DMS 273 treated with DMSO at 0.1 percent for 48 hours (cell line): ENCODE data around the gene GREB1L.

ENCODE experiments used
- DNase-seq: peaks from one replicate; lab custom pipeline; 2025; lab: John Stamatoyannopoulos, UW

Gene GREB1L

DNA sequence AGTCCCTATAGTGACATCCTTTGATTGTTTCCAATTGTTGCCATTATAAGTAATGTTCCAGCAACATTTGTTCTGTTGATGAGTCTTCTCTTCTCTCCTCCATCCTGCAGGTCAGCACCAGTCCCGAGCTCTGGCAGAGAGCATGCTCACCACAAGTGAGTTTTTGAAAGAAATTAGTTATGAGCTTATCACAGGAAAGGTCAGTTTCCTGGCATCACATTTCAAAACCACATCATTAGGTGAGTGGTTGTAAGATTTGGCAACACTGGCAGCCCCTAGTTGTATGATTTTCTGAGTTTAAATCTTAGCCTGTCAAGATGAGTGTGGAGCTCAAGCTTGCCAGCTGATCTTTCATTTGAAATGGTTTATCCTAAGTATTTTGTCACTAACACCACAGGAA is 208.9 kb downstream of the GREB1L start:
- no peak for DNase-seq

- DNase-seq: no peak
Observed at GRCh38 chr18:21451851-21452250, 209.8 kb downstream of the GREB1L start.

DNA sequence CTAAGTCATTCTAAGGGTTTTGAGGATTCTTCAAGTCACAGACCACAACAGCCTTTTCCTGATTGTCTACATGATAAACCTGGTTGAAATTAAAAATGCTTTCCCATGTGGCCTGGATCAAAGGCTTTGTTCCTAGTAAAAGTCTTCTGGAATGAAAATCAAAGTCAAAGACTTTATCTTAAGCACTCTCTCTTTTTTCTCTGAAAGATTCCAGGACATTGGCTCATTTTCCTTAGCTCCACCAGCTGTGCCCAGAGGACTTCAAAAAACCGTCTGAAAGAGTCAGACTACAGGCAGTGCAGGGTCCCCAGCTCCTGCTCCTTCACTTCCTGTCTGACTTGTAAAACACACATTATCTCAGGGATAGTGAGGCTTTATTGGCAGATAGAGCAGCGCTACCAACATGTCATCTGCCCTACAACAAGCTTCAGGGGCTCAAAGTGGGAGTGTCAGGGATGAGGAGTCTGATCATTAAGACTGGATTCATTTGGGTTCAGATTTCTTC is 210.3 kb downstream of the GREB1L start:
- no peak for DNase-seq

GRCh38 chr18:21452796-21453510 is 210.9 kb downstream of the GREB1L start:
- DNase-seq: no peak

DNA sequence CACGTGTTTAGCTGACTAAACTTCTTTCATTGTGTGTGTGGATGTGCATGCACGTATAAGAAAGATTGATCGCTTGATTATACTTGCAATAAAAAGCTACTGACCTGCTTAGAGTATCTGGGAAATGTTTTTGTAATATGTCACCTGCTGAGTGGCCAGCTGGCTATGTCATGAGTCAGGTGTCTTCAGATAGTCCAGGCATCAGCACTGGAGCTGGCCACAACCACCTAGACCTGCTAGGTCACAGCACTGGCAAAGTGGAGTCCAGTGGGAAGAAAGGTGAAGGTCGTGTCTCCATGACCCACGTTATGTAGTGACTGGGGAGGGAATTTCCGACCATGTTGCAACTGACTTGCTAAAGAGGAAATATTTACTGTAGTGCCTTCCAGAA is 211.5 kb downstream of the GREB1L start:
- DNase-seq: no peak

DNA sequence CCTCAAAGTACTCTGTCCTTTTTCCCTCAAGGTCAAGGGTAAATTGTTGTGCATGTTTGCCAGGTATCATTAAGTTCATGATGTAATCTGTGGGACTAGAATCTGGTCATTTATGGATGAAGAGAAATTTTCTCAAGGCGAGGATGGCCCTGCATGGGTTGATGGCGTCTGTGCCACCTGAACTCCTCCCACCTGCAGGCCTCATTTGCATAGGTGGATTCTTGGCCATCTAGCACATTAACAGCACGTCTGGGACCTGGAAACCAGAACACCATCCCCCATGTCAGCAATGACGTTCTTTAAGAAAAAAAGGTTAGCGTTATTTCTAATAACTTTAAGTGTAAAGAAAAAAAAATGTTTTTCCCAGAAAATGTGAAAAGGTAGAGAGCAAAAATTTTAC is 212.7 kb downstream of the GREB1L start:
- no peak for DNase-seq

- no peak for DNase-seq
Observed at GRCh38 chr18:21456428-21457178, 214.6 kb downstream of the GREB1L start.

DNA sequence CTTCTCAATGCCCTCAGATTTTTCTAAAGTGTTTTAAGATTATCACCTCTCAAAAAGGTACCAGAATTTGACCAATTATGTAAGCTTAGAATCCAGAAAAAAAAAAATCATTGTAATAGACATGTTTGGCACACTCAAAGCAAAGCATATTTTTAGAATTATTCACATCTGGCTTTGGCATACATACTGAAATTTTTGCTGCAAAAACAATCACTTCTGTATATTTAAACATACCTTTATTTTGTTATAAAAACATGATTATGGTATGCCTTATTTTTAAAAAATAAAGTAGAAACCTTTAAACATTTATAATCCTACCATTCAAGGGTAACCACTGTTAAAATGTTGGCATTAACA is 215.1 kb downstream of the GREB1L start:
- DNase-seq: no peak

GRCh38 chr18:21458310-21458709 is 216.3 kb downstream of the GREB1L start:
- DNase-seq: no peak

DNA sequence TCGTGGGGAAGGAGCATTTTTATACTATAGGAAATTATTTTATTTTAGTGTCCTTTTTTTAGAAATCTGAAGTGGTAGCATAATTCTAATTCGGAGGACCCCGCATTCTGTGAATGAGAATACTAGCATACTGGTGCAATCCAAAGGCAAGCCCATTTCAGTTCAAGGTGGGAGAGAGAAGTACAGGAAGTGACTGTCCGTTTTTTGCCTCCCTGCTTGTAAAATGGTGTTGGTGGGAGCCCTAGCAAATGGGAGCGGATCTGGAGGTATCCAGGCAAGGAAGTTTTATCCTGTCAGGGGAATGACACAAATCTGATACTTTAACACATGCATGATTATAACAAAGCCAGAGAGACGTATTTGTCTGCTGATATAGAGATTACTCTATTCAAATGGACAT is 216.8 kb downstream of the GREB1L start:
- no peak for DNase-seq

- DNase-seq: no peak
Observed at GRCh38 chr18:21459706-21460286, 217.8 kb downstream of the GREB1L start.

DNA sequence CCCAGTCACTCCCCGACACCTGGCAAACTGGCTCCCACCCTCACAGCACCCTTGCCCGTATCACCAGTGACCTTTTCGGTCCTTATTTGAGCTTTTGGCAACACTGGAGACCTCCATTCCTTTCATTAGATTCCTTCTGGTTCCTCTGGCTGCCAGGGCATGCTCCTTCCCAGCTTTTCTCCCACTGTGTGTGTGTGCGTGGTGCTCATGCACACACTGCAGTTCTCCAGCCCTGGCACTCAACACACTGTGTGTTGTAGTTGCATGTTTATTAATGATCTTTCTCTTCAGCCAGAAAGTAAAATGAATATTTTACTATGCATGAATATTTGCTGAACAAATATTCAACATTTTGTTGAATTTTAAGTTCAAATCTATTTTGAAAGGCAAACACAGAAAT is 219.4 kb downstream of the GREB1L start:
- no peak for DNase-seq

- DNase-seq: no peak
Observed at GRCh38 chr18:21463718-21464117, 221.7 kb downstream of the GREB1L start.

DNA sequence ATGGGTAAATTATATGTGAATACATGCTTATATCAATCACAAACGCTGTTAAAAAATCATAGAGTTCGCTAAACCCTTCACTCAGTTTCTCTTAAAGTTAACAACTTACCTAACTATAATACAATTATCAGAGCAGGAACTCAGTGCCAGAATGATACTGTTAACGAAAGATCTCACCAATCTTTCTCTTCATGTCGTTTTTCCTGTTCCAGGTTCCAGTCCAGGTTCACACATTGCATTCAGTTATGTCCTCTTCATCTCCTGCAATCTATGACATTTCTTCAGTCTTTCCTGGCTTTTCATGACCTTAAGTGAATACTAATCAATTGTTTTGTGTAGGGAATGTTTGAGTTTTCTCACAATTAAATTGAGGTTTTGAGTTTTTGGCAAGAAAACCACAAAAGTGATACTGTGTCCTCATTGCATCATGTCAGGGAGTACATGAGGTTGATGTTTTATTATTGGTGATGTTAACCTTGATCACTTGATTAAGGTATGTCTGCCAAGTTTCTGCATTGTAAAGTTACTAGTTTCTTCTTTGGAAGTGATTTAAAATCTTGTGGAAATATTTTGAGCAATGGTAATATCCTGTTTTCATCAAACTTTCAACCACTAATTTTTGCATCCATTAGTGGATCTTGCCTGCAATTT is 226.6 kb downstream of the GREB1L start:
- no peak for DNase-seq

GRCh38 chr18:21472741-21473140 is 230.7 kb downstream of the GREB1L start:
- no peak for DNase-seq

DNA sequence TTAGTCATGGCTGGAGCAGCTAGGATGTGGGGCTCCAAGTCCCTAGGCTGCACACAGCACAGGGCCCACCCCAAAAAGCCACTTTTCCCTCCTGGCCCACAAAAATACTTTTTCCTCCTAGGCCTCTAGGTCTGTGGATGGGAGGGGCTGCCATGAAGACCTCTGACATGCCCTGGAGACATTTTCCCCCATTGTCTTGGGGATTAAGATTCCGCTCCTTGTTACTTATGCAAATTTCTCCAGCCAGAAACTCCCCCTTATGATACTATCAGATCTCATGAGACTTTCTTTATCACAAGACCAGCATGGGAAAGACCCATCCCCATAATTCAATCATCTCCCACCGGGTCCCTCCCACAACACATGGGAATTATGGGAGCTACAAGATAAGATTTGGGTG is 232.6 kb downstream of the GREB1L start:
- no peak for DNase-seq

- no peak for DNase-seq
Observed at GRCh38 chr18:21479721-21480120, 237.7 kb downstream of the GREB1L start.

DNA sequence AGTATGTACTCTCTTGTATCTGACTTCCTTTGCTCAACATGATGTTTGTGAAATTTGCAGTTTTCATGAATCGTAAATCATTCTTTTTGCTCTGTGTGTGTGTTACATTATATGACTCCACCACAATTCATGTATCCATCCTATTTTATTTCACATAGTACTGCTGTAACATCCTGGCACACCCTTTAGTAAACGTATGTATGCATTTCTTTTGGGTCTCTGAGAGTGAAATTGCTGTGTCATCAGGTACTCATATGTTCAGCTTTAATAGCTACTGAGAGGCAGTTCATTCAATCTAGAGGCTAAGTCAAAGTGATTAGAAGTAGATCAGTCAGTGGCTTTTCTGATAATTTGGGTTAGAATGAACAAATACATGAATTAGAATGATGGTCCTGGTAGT is 239.7 kb downstream of the GREB1L start:
- no peak for DNase-seq

DNA sequence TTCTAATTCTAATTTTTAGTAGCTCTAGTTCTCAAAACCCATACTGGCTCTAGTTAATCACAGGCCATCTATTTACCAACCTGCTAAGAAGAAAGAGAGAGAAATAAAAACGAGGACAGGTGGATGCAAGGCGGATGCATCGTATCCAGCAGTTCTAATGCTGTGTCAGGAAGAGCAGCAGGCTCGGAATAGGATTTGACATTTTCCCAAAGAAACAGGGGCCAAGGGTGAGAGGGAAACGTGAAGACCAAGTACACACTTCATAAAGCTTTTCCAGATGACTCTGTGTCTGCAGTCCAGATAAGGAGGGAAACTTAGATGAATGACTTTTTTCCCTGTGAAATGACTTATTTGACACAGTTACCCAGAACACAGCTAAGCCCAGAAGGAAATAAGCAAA is 241.0 kb downstream of the GREB1L start:
- no peak for DNase-seq

- DNase-seq: no peak
Observed at GRCh38 chr18:21484851-21485636, 243.0 kb downstream of the GREB1L start.

DNA sequence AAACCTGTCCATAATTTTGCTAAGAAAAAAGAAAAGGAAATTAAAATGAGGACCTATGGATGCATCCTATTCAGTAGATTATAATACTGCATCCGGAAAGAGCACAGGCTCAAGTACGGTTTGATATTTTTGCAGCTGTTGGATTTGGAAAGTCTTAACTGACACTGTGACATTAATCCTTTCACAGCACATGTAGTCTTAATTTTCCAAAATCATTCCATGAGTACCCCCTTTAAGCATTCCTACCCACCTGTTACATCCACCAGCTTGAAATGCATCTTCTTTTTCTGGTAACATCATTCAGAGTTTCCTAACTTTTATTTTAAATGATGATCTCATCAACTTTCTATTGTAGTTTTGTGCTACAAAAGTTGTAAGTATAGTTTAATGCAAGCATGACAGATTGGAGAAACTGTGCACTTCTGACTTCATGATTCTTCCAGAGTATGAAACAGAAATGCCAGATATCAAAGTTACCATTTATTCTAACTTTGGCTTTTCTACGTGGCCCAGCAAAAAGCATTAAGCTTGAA is 244.9 kb downstream of the GREB1L start:
- no peak for DNase-seq
